Activated gamma-delta T cell treated with anti-CD3 and anti-CD28 coated beads, Interleukin-2, amount 50 U/mL, for 16 hours (primary cell): ENCODE measurements around the gene SLC6A6.

Source experiments
- DNase-seq: peaks from one replicate; pipeline ENCODE4 v3.0.0-alpha.2; 2020; ENCODE audit warnings: low read depth

The SLC6A6 gene

DNA sequence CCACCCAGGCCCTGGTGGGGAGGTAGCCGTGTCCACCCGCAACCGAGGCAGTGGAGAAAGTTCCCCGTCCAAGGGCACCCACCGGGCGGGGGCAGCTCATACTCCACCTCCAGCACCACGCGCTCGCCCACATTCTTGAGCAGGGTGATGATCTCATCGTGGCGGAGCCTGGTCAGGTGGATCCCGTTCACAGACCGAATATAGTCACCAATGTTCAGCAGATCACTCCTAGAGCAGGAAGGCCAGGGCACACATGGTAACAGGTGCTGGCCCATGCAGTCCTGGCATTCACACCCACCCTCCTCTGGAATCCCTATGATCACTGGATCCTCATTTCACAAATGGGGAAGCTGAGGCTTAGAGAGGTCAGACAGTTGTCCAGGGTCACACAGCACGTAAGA, 121.9 kb downstream of the SLC6A6 start:
- DNase-seq = no peak

DNA sequence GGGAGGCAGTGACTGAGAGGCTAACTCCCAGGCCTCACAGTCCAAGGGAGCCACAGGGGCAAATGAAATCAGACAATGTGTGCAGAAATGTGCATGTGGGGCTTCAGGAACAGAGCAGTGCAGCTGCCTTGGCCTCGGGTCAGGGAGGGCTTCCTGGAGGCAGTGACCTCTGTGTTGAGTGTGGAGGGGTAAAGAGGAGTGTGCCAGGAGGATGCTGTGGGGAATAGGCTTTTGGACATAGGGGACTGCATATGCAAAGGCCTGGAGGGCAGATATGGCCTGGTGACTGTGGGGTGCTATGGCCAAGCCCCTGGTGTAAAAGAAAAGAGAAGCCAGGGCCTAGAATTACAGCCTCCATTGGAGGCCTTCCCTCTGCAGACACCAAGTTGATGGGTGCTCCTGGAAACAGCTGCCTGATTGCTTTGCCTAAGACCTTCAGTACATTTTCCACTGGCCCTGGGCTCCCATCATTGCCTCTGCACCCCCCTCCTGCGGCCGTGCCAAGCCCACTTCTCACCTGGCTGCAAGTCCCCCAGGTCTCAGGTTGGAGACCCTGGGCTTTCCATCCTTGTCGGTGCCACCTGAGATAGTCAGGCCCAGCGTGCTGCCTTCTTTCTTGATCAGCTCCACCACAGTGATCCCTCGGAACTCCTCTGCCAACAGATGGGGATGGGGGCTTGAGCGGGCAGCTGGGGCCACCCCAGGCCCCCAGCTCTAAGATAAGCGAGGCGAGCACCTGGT, 122.7 kb downstream of the SLC6A6 start:
- no peak for DNase-seq

GRCh38 chr3:14525685-14526631, 123.6 kb downstream of the SLC6A6 start:
- no peak for DNase-seq

GRCh38 chr3:14528081-14528480, 125.7 kb downstream of the SLC6A6 start:
- DNase-seq = no peak

DNA sequence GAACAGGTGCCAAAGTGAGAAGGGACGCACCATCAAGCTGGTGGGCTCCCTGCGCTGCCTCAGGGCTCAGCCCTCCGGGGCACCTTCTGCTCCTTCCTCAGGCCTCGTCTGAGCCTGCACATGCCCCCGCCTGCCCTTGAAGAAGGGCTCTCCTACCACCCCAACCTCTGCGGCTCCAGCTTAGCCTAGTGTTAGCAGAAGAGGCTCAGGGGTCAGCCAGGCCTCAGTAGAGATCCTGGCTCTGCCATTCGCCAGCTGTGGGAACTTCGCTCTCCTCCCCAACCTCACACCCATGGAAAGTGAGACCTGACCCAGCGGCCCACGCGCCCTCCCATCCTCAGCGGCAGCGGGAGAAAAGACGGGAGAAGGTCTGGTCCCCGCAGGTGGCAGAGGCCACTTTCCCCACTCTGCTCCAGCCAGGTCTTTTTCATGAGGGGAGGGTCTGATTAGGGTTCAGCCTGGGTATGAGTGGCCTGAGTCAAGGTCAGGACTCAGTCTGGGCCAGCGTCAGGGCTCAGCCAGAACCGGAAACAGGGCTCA, 129.5 kb downstream of the SLC6A6 start:
- DNase-seq = no peak

DNA sequence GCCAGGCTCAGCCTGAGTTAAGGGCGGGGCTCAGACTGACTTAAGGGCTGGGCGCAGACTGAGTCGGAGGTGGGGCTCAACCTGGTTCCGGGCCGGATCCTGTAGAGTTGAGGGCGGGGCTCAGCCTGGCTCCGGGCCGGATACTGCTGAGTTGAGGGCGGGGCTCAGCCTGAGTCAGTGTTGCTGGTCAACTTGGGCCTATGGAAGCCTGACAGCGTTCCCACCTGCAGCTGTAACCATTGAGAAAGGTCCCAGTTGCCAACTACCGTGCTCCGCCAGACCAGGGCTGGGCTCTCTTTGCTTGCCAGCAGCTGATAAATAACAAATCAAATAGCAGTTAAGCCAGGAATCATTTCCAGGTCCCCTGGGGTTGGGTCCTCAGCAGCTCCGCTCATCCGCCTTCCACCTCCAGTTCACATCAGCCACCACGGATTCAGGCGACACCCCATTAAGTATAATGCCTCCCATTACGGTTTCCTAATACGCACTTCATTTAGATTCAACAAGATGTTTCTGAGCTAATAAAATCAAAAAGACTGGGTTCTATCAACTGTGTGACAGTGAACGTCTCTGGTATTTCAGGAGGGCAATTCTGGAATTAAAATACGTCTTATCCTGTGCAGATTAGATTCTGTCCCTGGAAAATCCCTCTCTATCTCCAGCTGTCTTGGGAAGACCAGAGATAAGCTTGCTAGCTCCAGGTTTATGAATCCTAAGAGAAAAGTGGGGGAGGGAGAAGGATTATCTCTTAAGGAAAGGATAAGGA, 130.5 kb downstream of the SLC6A6 start:
- DNase-seq = no peak

- DNase-seq = no peak
Observed at GRCh38 chr3:14533457-14533958, 131.1 kb downstream of the SLC6A6 start.

DNA sequence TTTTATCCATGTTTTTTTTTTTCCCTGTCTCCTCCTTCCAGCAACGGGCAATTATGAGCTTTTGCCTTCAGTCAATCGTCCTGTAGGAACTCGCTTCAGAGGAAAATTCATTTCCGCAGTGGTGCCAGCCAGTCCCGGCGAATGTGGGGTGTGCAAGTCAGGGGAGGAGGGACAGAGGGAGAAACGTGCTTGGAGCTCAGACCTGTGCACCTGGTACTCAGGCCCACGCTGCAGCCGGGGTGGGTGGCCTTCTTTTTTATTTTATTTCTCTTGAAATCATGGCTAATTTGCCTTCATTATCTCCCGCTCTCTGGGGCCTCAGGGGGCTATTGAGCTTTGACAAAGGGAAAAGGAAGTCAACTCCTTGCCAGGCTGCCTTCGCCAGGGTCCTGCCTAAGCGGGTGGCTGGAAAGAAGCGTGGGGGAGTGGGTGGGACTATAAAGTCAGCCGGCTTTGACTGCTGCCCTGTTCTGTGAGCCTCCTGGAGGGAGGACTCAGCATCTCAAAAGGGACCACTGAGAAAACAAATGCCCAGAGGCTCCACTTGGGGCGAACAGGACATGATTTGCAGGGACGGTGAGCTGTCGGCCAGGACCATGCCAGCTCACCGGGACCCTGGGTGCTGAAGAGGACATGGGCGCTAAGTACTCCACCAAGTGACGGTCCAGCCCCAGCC, 132.2 kb downstream of the SLC6A6 start:
- DNase-seq = no peak

DNA sequence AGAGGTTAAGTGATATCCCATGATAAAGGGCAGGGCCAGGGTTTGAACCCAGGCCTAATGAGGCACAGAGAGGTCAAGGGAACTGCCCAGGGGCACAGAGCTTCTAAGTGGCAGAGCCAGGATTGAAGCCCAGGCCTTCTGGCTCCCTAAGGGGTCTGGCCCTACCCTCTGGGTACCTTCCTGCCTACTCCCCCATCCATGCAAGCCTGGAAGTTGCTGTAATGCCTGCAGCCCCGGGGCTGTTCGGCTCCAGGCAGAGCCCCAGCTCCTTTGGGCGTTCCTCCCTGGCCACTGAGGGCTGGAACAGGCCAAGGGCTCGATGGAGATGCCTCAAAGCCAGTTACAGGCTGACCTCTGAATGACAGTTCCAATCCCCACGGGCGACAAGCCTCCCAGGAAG, 133.2 kb downstream of the SLC6A6 start:
- no peak for DNase-seq

DNA sequence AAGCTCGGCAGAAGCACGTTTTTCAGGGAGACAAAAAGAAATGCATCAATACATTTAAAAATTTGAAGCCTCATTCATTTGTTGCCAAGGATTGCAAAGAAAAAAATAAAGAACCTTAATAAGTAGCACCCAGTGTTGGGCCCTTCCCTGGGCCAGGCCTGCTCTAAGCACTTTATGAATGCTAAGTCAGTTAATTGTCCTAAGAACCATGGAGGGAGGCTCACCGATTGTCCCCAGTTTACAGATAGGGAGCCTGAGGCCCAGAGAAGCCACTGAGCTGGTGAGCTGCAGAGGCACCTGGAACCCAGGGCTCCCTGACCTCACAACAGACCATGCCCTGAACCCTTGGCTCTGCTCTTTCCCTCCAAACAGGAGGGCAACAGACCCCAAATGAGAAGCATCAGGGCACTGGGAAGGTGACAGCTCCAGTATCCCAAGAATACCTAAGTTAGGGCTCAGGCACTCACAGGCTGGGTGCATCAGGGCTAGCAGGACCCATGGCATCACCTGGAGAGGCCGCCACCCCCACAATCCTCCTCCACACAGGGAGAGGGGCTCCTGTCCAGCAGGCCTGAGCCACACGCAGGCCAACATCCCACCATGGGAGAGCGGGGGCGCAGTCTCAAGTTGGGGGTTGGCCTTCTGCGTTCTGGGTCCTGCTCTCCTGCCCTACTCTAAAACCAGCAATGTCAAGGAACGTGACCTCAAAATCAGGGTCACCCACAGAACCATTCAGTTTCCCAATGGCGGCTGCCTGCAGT, 133.8 kb downstream of the SLC6A6 start:
- DNase-seq = no peak

DNA sequence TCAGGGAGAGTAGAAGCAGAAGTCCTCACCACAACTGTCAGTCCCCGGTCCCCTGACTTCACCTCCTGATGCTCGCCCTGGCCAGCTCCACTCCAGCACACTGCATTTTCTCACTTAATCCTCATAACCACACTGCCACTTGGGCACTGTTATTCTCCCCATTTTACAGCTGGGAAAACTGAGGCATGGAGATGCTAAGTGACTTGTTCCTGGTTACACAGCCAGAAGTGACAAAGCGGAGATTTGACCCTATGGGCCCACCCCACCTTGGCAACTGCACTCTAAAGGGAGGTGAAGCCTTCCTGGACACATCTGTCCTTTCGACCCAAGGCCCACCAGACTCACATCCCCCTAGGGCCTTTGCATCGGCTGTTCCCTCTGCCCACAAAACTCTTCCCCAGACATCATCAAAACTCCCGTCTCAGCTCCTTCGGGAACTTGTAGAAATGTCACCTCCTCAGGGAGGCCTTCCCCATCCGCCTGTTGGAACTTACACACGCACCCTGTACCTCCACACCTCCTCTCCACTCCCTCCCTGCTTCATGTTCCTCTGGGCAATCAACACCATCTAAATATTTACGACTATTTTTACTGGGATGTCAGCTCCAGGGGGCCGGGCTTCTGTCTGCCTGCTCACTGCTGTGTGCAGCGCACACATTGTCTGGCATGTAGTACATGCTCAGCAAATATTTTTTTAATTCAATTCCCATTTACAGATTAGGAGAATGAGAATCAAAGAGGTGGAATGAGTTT, 134.6 kb downstream of the SLC6A6 start:
- no peak for DNase-seq

DNA sequence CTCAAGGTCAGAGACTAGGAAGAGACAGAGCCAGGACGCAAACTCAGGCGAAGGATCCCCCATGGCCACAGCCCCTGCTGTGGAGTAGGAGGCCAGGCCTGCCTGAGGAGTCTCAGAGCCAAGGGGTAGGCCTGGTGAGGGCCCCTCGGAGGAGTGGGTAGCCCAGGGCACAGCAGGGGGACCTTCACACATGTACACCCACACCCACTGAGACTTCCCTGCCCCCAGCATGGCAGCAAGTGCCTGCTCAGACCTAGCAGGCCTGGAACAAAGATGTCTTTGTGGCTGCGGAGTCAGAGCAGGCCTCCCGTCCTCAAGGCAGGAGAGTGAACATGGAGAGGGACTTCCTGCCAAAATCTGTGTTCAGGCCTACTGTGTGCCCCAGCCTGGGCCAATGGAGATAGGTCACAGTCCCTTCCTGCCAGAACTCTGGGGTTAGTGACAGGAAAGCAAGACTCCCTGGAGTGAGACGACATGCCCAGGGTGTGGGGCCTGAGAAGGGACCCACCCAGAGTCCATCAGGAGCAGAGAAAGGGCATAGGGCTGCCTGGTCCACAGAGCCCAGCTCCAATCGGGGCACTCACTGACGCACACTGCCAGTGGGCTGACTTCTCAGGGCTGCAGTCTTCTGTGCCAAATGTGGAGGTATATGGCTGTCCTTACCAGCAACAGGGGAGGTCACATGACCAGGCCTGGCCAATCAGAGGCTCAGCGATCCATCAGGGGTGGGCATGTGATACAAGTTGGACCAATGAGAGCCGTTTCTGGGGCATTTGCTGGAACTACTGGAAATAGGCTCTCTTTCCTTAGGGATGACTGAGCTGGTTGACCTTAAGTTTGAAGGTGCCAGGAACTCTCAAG, 135.4 kb downstream of the SLC6A6 start:
- no peak for DNase-seq

GRCh38 chr3:14538451-14539088, 136.2 kb downstream of the SLC6A6 start:
- DNase-seq = no peak
